ENCODE measurements around the gene OR10C1. TPM values are rescaled to one million over a fixed set of nuclear protein-coding genes. Genes with fewer than 3 reads are reported as not detected.

The OR10C1 gene, protein sequence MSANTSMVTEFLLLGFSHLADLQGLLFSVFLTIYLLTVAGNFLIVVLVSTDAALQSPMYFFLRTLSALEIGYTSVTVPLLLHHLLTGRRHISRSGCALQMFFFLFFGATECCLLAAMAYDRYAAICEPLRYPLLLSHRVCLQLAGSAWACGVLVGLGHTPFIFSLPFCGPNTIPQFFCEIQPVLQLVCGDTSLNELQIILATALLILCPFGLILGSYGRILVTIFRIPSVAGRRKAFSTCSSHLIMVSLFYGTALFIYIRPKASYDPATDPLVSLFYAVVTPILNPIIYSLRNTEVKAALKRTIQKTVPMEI
- not detected for total RNA-seq
- polyA plus RNA-seq, result not detected

DNA sequence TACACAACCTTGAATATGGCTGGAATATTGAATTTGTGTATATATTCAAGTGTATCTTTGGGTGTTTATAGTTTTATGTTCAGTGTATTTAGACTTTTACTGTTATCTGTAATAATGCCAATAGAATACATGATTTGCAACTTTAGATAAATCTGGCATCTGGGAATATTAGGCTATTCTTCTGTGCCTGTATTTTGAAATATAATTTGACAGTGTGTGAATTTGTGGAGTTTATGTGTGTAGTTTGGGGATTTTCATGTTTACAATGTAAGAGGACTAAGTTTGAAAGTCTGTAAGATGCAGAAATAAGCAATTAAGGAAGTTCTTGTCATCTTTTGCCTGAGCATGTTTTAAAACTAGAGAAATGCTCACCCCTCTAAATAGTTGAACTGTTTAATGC lies at the start of gene OR10C1:
OR10C1 (plus strand) TSS at position 301 of the 400 bp plus-strand sequence. CDS start 710 bp downstream, outside the sequence.
- H3K27me3 Mint-ChIP-seq, result peaks cover 20 to 29% of the 10 kb centered on the region in 2 donors
- no peak within 1 kb of the TSS for H3K4me3 ChIP-seq (ENCODE audit: low read length in 2 of 2)
- POLR2A ChIA-PET (ENCODE audit: partially characterized antibody), result no interaction called here
- no peak for DNase-seq
- no peak within 1 kb of the TSS for H3K27ac ChIP-seq (ENCODE audit: low read depth, low read length)
- CTCF ChIA-PET (ENCODE audit: partially characterized antibody), result no interaction called here
- no peaks in the 10 kb centered on the region for H3K36me3 Mint-ChIP-seq
- H3K27me3 ChIP-seq (ENCODE audit: insufficient read depth, low read length), result peaks cover 7% of the 10 kb centered on the region
- no peaks in the 10 kb centered on the region for H3K9me3 ChIP-seq (ENCODE audit: control insufficient read depth in 1 of 2, low read length in 2 of 2)
- H3K36me3 ChIP-seq (ENCODE audit: insufficient read depth, low read length), result no peaks in the 10 kb centered on the region
- peaks cover 0 to 7% (median 2%) of the 10 kb centered on the region in 8 donors for H3K9me3 Mint-ChIP-seq
- intact Hi-C loops (cut with micrococcal nuclease), result no loop called here
- no peaks in the 10 kb centered on the region for H3K4me1 ChIP-seq (ENCODE audit: insufficient read depth, low read length)
- H3K4me1 Mint-ChIP-seq, result no peaks in the 10 kb centered on the region
- H3K4me3 Mint-ChIP-seq, result no peak within 1 kb of the TSS
- peak within 1 kb of the TSS in 1 of 7 donors; percentile 20 for H3K27ac Mint-ChIP-seq

DNA sequence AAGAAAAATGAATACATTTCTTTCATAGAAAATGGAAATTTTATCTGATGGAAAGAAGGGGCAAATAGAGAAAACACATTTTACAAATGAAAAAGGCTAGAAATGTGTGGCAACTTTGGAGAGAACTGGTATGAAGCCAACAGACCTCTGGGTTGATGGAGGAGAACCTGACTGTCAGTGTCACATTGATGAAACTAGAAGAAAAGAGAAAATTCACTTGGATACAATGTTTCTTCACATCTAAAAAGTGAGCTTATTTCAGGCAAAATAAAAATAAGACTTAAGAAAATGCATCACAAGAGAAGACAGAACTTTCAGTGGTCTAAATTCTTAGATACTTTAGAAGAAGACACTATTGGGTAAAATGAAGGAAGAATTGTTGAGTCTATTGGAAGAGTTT lies 43.8 kb upstream of the OR10C1 start, which contains the start of gene OR12D2:
OR12D2 (plus strand) TSS at position 301 of the 400 bp plus-strand sequence. CDS start 1,069 bp downstream, outside the sequence.
- intact Hi-C loops (cut with micrococcal nuclease), result no loop called here
- POLR2A ChIA-PET (ENCODE audit: partially characterized antibody), result no interaction called here

DNA sequence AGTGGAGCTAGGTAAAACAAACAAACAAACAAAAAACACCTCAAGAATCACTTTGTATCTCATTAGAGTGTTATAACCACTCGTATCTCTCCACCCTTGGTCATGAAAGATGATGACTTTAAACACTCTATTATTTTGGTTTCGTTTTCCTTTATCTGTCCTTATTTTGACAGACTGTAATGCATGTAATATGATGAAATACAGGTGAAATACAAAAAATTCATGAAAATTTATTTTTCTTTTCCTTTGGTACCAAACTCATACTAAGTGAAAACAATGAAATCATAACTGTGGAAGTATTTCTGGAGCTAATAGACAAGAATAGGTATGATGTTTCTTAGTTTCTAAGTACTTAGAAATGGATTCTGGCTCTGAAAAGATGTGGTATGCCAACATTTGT lies 39.6 kb upstream of the OR10C1 start:
- Mint-ChIP-seq H3K9me3 (peaks cover 0 to 3% (median 0%) of the 10 kb centered on the region in 8 donors), H3K4me1 (no peaks in the 10 kb centered on the region), H3K36me3 (no peaks in the 10 kb centered on the region), H3K4me3 (no peak overlapping the region), H3K27me3 (peaks cover 23 to 55% of the 10 kb centered on the region in 2 donors), H3K27ac (no peak overlapping the region)
- intact Hi-C loops (cut with micrococcal nuclease), result no loop called here
- Histone ChIP-seq H3K27me3 (ENCODE audit: insufficient read depth, low read length) (no peaks in the 10 kb centered on the region), H3K27ac (ENCODE audit: low read depth, low read length) (no peak overlapping the region), H3K4me1 (ENCODE audit: insufficient read depth, low read length) (no peaks in the 10 kb centered on the region), H3K9me3 (ENCODE audit: control insufficient read depth in 1 of 2, low read length in 2 of 2) (no peaks in the 10 kb centered on the region), H3K36me3 (ENCODE audit: insufficient read depth, low read length) (no peaks in the 10 kb centered on the region), H3K4me3 (ENCODE audit: low read length in 2 of 2) (no peak overlapping the region)
- no peak for DNase-seq
- POLR2A ChIA-PET (ENCODE audit: partially characterized antibody), result no interaction called here
- CTCF ChIA-PET (ENCODE audit: partially characterized antibody), result no interaction called here

More for the DNA sequence above, 43.8 kb upstream of the OR10C1 start, which contains the start of gene OR12D2:
- no peak within 1 kb of the TSS for H3K4me3 ChIP-seq (ENCODE audit: low read length in 2 of 2)
- no peak within 1 kb of the TSS for H3K27ac Mint-ChIP-seq
- H3K27me3 Mint-ChIP-seq, result peaks cover 17 to 43% of the 10 kb centered on the region in 2 donors
- DNase-seq, result no peak
- H3K4me3 Mint-ChIP-seq, result no peak within 1 kb of the TSS
- no peak within 1 kb of the TSS for H3K27ac ChIP-seq (ENCODE audit: low read depth, low read length)
- H3K36me3 Mint-ChIP-seq, result no peaks in the 10 kb centered on the region
- no peaks in the 10 kb centered on the region for H3K4me1 ChIP-seq (ENCODE audit: insufficient read depth, low read length)
- no peaks in the 10 kb centered on the region for H3K9me3 ChIP-seq (ENCODE audit: control insufficient read depth in 1 of 2, low read length in 2 of 2)
- H3K4me1 Mint-ChIP-seq, result no peaks in the 10 kb centered on the region
- no peaks in the 10 kb centered on the region for H3K36me3 ChIP-seq (ENCODE audit: insufficient read depth, low read length)
- H3K9me3 Mint-ChIP-seq, result peaks cover 0 to 1% (median 0%) of the 10 kb centered on the region in 8 donors
- CTCF ChIA-PET (ENCODE audit: partially characterized antibody), result no interaction called here
- H3K27me3 ChIP-seq (ENCODE audit: insufficient read depth, low read length), result peaks cover 6% of the 10 kb centered on the region

DNA sequence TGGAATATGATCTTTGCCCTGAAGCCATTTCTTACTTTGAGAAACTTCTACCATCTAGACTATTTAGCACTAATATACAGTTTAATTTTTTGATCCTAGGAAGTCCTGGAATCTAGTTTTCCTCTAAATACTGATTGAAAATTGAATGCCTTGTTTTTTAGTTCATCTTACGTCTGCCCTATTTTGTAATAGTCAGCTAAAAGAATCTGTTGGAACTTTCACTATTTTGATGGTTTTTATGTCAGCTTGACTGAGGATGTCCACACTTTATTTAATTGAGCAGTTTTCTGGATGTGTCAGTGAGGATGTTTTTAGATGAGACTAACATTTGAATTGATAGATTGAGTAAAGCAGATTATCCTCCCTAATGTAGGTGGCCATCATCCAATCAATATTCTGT lies 35.3 kb upstream of the OR10C1 start:
- Mint-ChIP-seq H3K27ac (no peak overlapping the region), H3K36me3 (no peaks in the 10 kb centered on the region), H3K4me1 (no peaks in the 10 kb centered on the region), H3K9me3 (peaks cover 2 to 13% (median 10%) of the 10 kb centered on the region in 8 donors), H3K4me3 (no peak overlapping the region), H3K27me3 (peaks cover 26 to 50% of the 10 kb centered on the region in 2 donors)
- no peak overlapping the region for H3K4me3 ChIP-seq (ENCODE audit: low read length in 2 of 2)
- H3K27ac ChIP-seq (ENCODE audit: low read depth, low read length), result no peak overlapping the region
- no peaks in the 10 kb centered on the region for H3K36me3 ChIP-seq (ENCODE audit: insufficient read depth, low read length)
- CTCF ChIA-PET (ENCODE audit: partially characterized antibody), result no interaction called here
- POLR2A ChIA-PET (ENCODE audit: partially characterized antibody), result no interaction called here
- peaks cover 7% of the 10 kb centered on the region for H3K27me3 ChIP-seq (ENCODE audit: insufficient read depth, low read length)
- DNase-seq, result no peak
- intact Hi-C loops (cut with micrococcal nuclease), result no loop called here
- no peaks in the 10 kb centered on the region for H3K9me3 ChIP-seq (ENCODE audit: control insufficient read depth in 1 of 2, low read length in 2 of 2)
- H3K4me1 ChIP-seq (ENCODE audit: insufficient read depth, low read length), result no peaks in the 10 kb centered on the region

DNA sequence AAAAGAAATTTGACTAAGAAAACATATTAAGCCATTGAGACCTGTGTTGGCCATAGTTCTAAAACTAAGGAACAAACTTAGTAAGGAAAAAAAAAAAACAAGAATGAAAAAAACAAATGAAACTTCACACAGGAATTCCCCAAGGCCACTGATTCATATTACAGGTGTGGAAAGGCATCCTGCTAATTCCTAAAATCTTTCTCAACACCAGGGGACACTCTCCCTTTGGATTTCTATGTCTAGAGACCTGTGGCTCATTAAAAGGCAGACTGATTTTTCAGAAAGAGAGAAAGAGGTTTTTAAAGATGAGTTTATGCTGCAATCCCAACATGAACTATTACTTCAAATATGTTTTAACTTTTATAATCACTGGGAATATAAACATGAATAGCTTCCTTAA lies 24.5 kb upstream of the OR10C1 start, which contains the start of gene OR12D1:
OR12D1 (plus strand) TSS at position 341 of the 400 bp plus-strand sequence.
- no peak within 1 kb of the TSS for H3K27ac ChIP-seq (ENCODE audit: low read depth, low read length)
- H3K36me3 ChIP-seq (ENCODE audit: insufficient read depth, low read length), result no peaks in the 10 kb centered on the region
- intact Hi-C loops (cut with micrococcal nuclease), result no loop called here
- Mint-ChIP-seq H3K4me1 (no peaks in the 10 kb centered on the region), H3K36me3 (no peaks in the 10 kb centered on the region), H3K9me3 (peaks cover 0 to 22% (median 16%) of the 10 kb centered on the region in 8 donors), H3K27ac (no peak within 1 kb of the TSS), H3K27me3 (peaks cover 11 to 34% of the 10 kb centered on the region in 2 donors), H3K4me3 (no peak within 1 kb of the TSS)
- H3K4me3 ChIP-seq (ENCODE audit: low read length in 2 of 2), result no peak within 1 kb of the TSS
- POLR2A ChIA-PET (ENCODE audit: partially characterized antibody), result no interaction called here
- H3K4me1 ChIP-seq (ENCODE audit: insufficient read depth, low read length), result no peaks in the 10 kb centered on the region
- H3K27me3 ChIP-seq (ENCODE audit: insufficient read depth, low read length), result no peaks in the 10 kb centered on the region
- DNase-seq, result no peak
- CTCF ChIA-PET (ENCODE audit: partially characterized antibody), result no interaction called here
- no peaks in the 10 kb centered on the region for H3K9me3 ChIP-seq (ENCODE audit: control insufficient read depth in 1 of 2, low read length in 2 of 2)

DNA sequence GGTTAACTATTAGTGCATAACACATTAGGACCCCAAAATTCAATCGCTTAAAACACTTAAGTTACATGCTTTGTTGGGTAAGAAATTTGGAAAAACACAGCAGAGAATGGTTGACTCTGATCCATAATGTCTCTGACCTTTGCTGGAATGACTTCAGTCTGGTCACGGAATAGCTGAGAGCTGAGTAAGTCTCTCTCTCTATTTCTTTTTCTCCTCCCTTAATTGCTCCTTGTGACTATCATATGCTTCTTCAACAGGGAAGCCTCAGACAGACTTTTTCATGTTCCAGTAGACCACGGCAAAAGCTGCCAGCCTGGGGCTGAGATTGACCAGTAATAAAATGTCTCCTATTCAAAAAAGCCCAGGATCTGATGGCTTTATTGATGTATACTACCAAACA lies 19.6 kb upstream of the OR10C1 start:
- CTCF ChIA-PET (ENCODE audit: partially characterized antibody), result no interaction called here
- Mint-ChIP-seq H3K27ac (no peak overlapping the region), H3K4me3 (no peak overlapping the region), H3K9me3 (peaks cover 0 to 12% (median 6%) of the 10 kb centered on the region in 8 donors), H3K36me3 (no peaks in the 10 kb centered on the region), H3K27me3 (peaks cover 15 to 23% of the 10 kb centered on the region in 2 donors), H3K4me1 (no peaks in the 10 kb centered on the region)
- POLR2A ChIA-PET (ENCODE audit: partially characterized antibody), result no interaction called here
- no peaks in the 10 kb centered on the region for H3K36me3 ChIP-seq (ENCODE audit: insufficient read depth, low read length)
- DNase-seq, result no peak
- intact Hi-C loops (cut with micrococcal nuclease), result no loop called here
- no peak overlapping the region for H3K27ac ChIP-seq (ENCODE audit: low read depth, low read length)
- H3K4me1 ChIP-seq (ENCODE audit: insufficient read depth, low read length), result no peaks in the 10 kb centered on the region
- no peaks in the 10 kb centered on the region for H3K27me3 ChIP-seq (ENCODE audit: insufficient read depth, low read length)
- H3K4me3 ChIP-seq (ENCODE audit: low read length in 2 of 2), result no peak overlapping the region
- no peaks in the 10 kb centered on the region for H3K9me3 ChIP-seq (ENCODE audit: control insufficient read depth in 1 of 2, low read length in 2 of 2)

DNA sequence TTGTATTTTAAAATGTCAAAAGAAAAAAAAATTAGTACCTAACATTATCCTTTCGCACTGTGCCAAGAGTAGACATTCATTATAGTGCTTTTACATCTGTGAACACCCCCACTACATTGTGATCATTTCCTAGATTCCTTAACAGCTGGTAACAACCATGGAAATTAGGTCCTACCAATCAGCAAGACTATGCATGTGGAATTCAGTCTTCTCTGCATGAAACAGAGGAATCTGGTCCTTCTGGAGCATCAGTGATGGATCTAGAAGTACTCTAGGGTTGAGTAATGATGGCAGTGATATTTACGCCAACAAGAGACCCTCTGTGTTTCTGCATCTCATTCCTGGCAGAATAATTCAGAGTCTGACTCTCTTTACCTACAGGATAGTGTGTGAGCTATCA lies 14.9 kb upstream of the OR10C1 start:
- ChIA-PET CTCF (ENCODE audit: partially characterized antibody) (interaction anchor here (1.2 kb wide), 1 partner anchor 11 kb away, joined by 4 read pairs; no protein-coding TSS in a partner anchor), POLR2A (ENCODE audit: partially characterized antibody) (no interaction called here)
- no peaks in the 10 kb centered on the region for H3K4me1 Mint-ChIP-seq
- no peaks in the 10 kb centered on the region for H3K36me3 Mint-ChIP-seq
- Histone ChIP-seq H3K27ac (ENCODE audit: low read depth, low read length) (no peak overlapping the region), H3K27me3 (ENCODE audit: insufficient read depth, low read length) (no peaks in the 10 kb centered on the region), H3K4me3 (ENCODE audit: low read length in 2 of 2) (no peak overlapping the region), H3K9me3 (ENCODE audit: control insufficient read depth in 1 of 2, low read length in 2 of 2) (no peaks in the 10 kb centered on the region), H3K36me3 (ENCODE audit: insufficient read depth, low read length) (no peaks in the 10 kb centered on the region), H3K4me1 (ENCODE audit: insufficient read depth, low read length) (no peaks in the 10 kb centered on the region)
- H3K27ac Mint-ChIP-seq, result no peak overlapping the region
- H3K27me3 Mint-ChIP-seq, result peaks cover 19 to 21% of the 10 kb centered on the region in 2 donors
- no peak for DNase-seq
- H3K4me3 Mint-ChIP-seq, result no peak overlapping the region
- intact Hi-C loops (cut with micrococcal nuclease), result no loop called here
- peaks cover 0 to 12% (median 6%) of the 10 kb centered on the region in 8 donors for H3K9me3 Mint-ChIP-seq
